HL-60/S4 (cell line): Measurements from ENCODE around the gene OR7C1.
"Not testable (repeated sequence)": the region's sequence is repeated elsewhere in the genome, so short reads cannot be mapped to it uniquely, and the experiment has no call there.

Experiments
- in situ Hi-C: fragments of 300-500 bp; cut with MboI; formaldehyde crosslinking; loops from 2 replicates; pipeline ENCODE4 v1.14.3; 2022; ENCODE audit warnings: low sequenced_read_pairs

OR7C1 gene

GRCh38 chr19:14785102-14785793 lies 49.7 kb downstream of the OR7C1 start:
- in situ Hi-C loops = not testable (repeated sequence)

GRCh38 chr19:14784730-14785101 lies 50.3 kb downstream of the OR7C1 start:
- in situ Hi-C loops = not testable (repeated sequence)

DNA sequence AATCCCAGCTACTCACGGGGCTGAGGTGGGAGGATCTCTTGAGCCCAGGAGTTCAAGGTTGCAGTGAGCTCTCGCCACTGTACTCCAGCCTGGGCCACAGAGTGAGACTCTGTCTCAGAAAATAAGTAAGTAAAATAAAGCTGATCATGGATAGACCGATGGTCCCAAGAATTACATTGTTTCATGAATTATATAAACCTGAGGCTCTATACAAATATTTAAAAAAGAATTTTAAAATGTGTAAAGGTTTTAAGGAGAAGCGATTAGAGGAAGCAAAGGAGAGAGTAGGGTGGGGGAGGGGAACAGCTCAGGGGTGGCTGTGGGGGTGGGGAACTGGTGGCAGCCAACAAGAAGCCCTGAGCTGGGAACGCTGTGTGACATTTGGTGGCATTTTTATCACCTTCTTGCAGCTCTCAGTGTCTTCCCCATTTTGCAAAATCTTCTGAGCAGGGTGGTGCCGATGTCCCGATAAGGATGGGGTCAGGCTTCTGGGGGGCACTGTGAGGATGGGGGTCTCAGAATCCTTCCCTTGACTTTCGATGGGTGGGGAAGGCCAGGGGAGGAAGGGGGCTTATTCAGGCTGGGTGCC lies 51.5 kb downstream of the OR7C1 start:
- in situ Hi-C loops = not testable (repeated sequence)

DNA sequence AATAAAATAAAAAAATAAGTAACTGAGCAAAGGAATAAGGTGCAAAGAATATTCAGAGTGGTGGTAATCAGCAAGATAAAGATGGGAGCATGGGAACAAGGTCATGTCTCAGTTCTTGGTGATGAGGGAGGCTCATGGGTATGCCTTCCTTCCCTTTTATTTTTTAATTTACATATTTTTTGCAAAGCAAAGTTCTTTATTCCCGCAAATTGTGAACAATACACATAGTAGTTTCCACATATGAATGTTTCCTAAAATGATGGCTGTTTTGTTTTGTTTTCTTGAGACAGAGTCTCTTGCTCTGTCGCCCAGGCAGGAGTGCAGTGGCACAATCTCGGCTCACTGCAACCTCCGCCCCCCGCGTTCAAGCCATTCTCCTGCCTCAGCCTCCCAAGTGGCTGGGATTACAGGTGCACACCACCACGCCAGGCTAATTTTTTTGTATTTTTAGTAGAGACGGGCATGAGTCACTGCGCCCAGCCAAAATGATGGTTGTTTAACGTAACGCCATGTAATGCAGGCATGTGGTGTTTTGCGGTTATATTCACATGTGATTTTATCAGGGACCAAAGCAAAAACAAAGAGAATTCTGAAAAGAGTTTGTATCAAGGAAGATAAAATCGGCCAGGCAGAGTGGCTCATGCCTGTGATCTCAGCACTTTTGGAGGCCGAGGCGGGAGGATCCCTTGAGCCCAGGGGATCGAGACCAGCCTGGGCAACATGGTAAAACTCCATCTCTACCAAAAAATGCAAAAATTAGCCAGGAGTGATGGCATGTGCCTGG lies 52.2 kb downstream of the OR7C1 start:
- in situ Hi-C loops = no loop called here

DNA sequence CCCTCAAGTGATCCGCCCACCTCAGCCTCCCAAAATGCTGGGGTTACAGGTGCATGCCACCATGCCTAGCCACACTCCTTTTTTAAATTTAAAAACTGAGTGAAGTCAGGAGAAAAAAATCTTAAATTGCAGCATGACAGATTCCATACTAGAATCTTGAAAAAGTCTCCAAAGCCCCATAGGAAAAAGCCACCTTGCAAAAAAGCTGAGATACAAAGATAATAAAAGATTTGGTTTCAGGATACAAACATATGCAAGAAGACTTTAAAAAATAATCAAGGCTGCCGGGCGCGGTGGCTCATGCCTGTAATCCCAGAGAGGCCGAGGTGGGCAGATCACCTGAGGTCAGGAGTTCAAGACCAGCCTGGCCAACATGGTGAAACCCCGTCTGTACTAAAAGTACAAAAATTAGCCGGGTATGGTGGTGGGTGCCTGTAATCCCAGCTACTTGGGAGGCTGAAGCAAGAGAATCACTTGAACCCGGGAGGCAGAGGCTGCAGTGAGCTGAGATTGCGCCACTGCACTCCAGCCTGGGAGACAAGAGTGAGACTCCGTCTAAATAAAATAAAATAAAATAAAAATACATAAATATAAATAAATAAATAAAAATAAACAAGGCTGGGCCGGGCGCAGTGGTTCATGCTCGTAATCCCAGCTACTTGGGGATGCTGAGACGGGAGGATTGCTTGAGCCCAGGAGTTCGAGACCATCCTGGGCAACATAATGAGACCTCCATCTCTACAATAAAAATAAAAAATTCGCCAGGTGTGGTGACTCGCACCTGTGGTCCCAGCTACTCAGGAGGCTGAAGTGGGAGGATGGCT lies 53.1 kb downstream of the OR7C1 start:
- in situ Hi-C loops = not testable (repeated sequence)

GRCh38 chr19:14780622-14781225 lies 54.3 kb downstream of the OR7C1 start:
- in situ Hi-C loops = not testable (repeated sequence)

DNA sequence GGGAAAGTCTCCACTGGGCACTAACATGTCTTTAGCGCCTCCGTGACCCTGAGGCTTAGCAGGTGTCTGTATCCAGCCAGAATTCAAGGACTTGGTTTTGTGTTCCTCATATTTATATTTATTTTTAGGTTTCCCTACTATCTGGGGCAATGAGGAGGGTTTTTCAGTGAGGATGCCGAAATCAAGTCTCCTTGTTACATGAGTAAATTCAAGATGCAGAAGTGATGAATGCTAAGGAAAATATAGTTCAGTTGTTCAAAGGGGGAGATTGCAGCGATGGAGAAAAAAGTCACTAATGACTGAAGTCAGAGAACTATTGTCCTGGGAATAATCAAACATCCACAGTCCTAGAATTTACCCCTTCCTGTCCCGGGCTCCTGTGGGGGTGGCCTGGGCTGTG lies 55.8 kb downstream of the OR7C1 start:
- in situ Hi-C loops = no loop called here

- in situ Hi-C loops = not testable (repeated sequence)
Observed at GRCh38 chr19:14778110-14778845, 56.7 kb downstream of the OR7C1 start, which contains the start of gene ADGRE2. ADGRE2 (minus strand) TSS chr19:14778560; CDS start chr19:14776756, 1,804 bp downstream.

- in situ Hi-C loops = not testable (repeated sequence)
Observed at GRCh38 chr19:14777645-14778044, 57.3 kb downstream of the OR7C1 start.

- in situ Hi-C loops = no loop called here
Observed at GRCh38 chr19:14775869-14776586, 59.0 kb downstream of the OR7C1 start.

- in situ Hi-C loops = not testable (repeated sequence)
Observed at GRCh38 chr19:14775326-14775725, 59.7 kb downstream of the OR7C1 start.

GRCh38 chr19:14774373-14774772 lies 60.6 kb downstream of the OR7C1 start:
- in situ Hi-C loops = no loop called here

- in situ Hi-C loops = not testable (repeated sequence)
Observed at GRCh38 chr19:14773722-14774121, 61.3 kb downstream of the OR7C1 start.

DNA sequence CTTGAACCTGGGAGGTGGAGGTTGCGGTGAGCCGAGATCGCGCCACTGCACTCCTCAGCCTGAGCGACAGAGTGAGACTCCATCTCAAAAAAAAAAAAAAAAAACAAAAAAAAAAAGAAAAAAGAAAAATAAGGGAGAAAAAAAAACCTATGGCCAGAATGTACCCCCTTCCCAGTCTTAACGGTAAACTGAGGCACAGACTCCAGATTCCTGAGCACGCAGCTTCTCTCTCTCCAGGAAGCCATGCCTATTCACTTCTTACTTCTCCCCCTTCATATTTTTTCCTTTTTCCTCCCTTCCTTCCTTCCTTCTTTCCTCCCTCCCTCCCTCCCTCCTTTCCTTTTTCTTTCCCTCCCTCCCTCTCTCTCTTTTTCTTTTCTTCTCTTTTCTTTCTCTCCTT lies 62.0 kb downstream of the OR7C1 start:
- in situ Hi-C loops = no loop called here

- in situ Hi-C loops = no loop called here
Observed at GRCh38 chr19:14772467-14772866, 62.5 kb downstream of the OR7C1 start.

- in situ Hi-C loops = no loop called here
Observed at GRCh38 chr19:14770944-14771839, 63.8 kb downstream of the OR7C1 start.

DNA sequence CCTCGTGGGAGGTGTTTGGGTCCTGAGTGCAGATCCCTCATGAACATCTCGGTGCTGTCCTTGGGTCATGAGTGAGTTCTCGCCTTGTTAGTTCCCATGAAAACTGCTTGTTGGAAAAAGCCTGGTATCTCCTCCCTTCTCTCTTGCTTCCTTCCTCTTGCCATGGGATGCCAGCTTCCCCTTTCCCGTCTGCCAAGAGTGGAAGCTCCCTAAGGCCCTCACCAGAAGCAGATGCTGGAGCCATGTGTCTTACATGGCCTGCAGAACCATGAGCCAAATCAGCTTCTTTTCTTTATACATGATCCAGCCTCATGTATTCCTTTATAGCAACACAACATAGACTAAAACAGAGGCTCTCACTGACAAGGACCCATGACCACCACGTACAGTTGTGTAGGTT lies 64.8 kb downstream of the OR7C1 start:
- in situ Hi-C loops = no loop called here

DNA sequence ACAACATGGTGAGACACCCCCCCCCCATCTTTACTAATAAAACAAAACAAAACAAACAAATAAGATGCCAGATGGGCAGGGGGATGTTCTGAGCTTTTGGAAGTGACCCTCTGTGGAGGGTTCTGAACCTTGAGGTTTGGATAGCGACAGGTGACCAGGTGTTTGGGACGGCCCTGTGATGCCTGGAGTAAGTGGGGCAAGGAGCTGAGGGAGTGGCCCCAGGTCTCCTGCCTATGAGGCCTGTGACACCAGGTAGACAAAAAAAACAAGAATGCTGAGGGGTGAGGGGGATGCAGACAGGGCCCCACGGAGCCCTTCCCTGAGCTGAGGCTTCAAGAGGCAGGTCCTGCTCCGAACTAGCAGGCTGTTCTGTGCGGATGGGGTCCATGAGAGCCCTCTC lies 65.8 kb downstream of the OR7C1 start:
- in situ Hi-C loops = no loop called here
